Spleen (tissue), 11 donors: ENCODE measurements around the gene TTC28. TPM values are rescaled to one million over a fixed set of nuclear protein-coding genes. Genes with fewer than 3 reads are reported as not detected.

ENCODE experiments used
- DNase-seq: peaks from one replicate; pipeline ENCODE4 v3.0.0-alpha.2; 2020
- H3K27ac ChIP-seq, 8 donors: fragments of 200-600 bp; sonication (generic) in 7 of 8; 1 replicate in 4 of 8; 2 replicates in 4 of 8; pipeline versions ENCODE4 v1.5.0 to v1.8.0; 2016 to 2021; ENCODE audit warnings: inconsistent platforms in 4 of 8, mild to moderate bottlenecking in 4 of 8, moderate library complexity in 1 of 8
- H3K27me3 ChIP-seq, 7 donors: fragments of 200-600 bp; sonication (generic) in 6 of 7; replicated peaks in 1 of 7; 1 replicate in 4 of 7; 2 replicates in 3 of 7; pipeline versions ENCODE4 v1.5.0 to v1.8.0; 2016 to 2021; ENCODE audit warnings: inconsistent platforms in 3 of 7, mild to moderate bottlenecking in 1 of 7
- H3K36me3 ChIP-seq, 6 donors: fragments of 200-600 bp; sonication (generic) in 5 of 6; 1 replicate in 4 of 6; 2 replicates in 2 of 6; pipeline versions ENCODE4 v1.5.0 to v1.8.0; 2016 to 2021; ENCODE audit warnings: inconsistent platforms in 2 of 6
- H3K4me1 ChIP-seq, 6 donors: fragments of 200-600 bp; sonication (generic) in 5 of 6; 1 replicate in 3 of 6; 2 replicates in 3 of 6; pipeline versions ENCODE4 v1.5.0 to v1.8.0; 2016 to 2021; ENCODE audit warnings: inconsistent platforms in 3 of 6
- H3K4me3 ChIP-seq, 8 donors: fragments of 200-600 bp; sonication (generic) in 7 of 8; 1 replicate in 4 of 8; 2 replicates in 4 of 8; pipeline versions ENCODE4 v1.5.0 to v1.8.0; 2016 to 2021; ENCODE audit warnings: inconsistent platforms in 4 of 8, mild to moderate bottlenecking in 4 of 8, moderate library complexity in 2 of 8
- H3K9me3 ChIP-seq, 8 donors: fragments of 200-600 bp; sonication (generic) in 7 of 8; 1 replicate in 4 of 8; 2 replicates in 4 of 8; pipeline versions ENCODE4 v1.5.0 to v1.8.0; 2016 to 2021; ENCODE audit warnings: inconsistent platforms in 4 of 8
- CTCF ChIP-seq, 11 experiments: fragments of 200-600 bp in 7 of 11; fragments of 450-650 bp in 4 of 11; sonication (generic) in 4 of 11; IDR thresholded peaks in 8 of 11; conservative IDR thresholded peaks in 3 of 11; 1 replicate in 7 of 11; 2 replicates in 4 of 11; pipeline versions ENCODE4 v1.4.0 to v1.8.0; 2016 to 2021; ENCODE audit warnings: antibody characterized with exemption in 11 of 11, inconsistent platforms in 4 of 11, mild to moderate bottlenecking in 1 of 11
- POLR2A ChIP-seq, 3 donors: fragments of 450-650 bp; IDR thresholded peaks; one replicate each; pipeline ENCODE4 v1.5.1; 2017; ENCODE audit warnings: antibody characterized with exemption in 3 of 3, mild to moderate bottlenecking in 1 of 3
- POLR2AphosphoS5 ChIP-seq, 3 donors: sonication (generic); formaldehyde crosslinking; IDR thresholded peaks; one replicate each; pipeline ENCODE4 v1.5.1; 2017; ENCODE audit warnings: antibody characterized with exemption in 3 of 3
- WGBS, 5 donors: extraction: QIAGEN DNeasy Blood & Tissue Kit in 3 of 5; methylation state at CpG; one replicate each; pipeline versions ENCODE4 v1.1.5 to v1.1.7; 2013 to 2018; 5-methylcytosine and 5-hydroxymethylcytosine counted together
- intact Hi-C: fragments of 100-400 bp; cut with DNase I; formaldehyde crosslinking; loops from one replicate; pipeline ENCODE4 v1.15.0; 2023; ENCODE audit warnings: low total_unique reads
- polyA plus RNA-seq, 3 donors: library from polyadenylated mRNA; stranded (reverse); fragments of 200-250 nt; gene quantifications; one replicate each; pipeline ENCODE4 v1.2.1, GENCODE V29; 2013
- total RNA-seq, 7 donors: library from RNA; depleted of rRNA in 3 of 7; stranded (reverse); fragments of >200 nt in 3 of 7; fragmentation: NEBNext Ultra II Directional in 4 of 7; extraction: Animal tissue kit (Norgen Biotek cat#: 25700) in 4 of 7; gene quantifications; one replicate each; pipeline versions ENCODE4 v1.1.0 to v1.2.1, GENCODE V29; 2016 to 2021
- donor health status: healthy with polysubstance abuse.
- donor health status: DM: no; HTN: no; CAD: no; lungs with moderate emphysema.
- donor health status: DM: no; HTN: no; CAD: no.
- donor health status: Bipolar disorder and iron deficiency.
- donor health status: healthy.
- donor health status: DM: no; HTN: no; CAD: no.
- donor health status: DM: yes; HTN: yes; CAD: no.

Gene TTC28
- total and polyA plus RNA-seq, 10 donors = 0.62 to 69.0 (median 33.5) TPM

GRCh38 chr22:27982630-27983180, 696.9 kb downstream of the TTC28 start:
- WGBS, 5 donors = 92 to 96% (median 95%) methylated on average over 16 to 20 of the region's 20 CpGs
- no peak for DNase-seq
- H3K27me3 ChIP-seq = no peaks in the 10 kb centered on the region
- no peak overlapping the region for H3K4me3 ChIP-seq
- intact Hi-C loops = no loop called here
- H3K36me3 ChIP-seq = peaks cover 0 to 56% (median 7%) of the 10 kb centered on the region in 6 donors
- no peak for TF ChIP-seq CTCF (IDR thresholded peaks at IDR 0.05 in 8 of 11, conservative IDR thresholded peaks at IDR 0.05 in 3 of 11)
- no peak for TF ChIP-seq POLR2A (IDR thresholded peaks at IDR 0.05)
- no peak for TF ChIP-seq POLR2AphosphoS5 (IDR thresholded peaks at IDR 0.05)
- no peaks in the 10 kb centered on the region for H3K9me3 ChIP-seq
- peaks cover 0 to 4% (median 0%) of the 10 kb centered on the region in 6 donors for H3K4me1 ChIP-seq
- no peak overlapping the region for H3K27ac ChIP-seq

GRCh38 chr22:27982106-27982505, 697.5 kb downstream of the TTC28 start:
- 94 to 98% (median 95%) methylated on average over 15 of the region's 15 CpGs for WGBS, 5 donors
- Histone ChIP-seq H3K9me3 (no peaks in the 10 kb centered on the region), H3K27ac (no peak overlapping the region), H3K36me3 (peaks cover 0 to 56% (median 7%) of the 10 kb centered on the region in 6 donors), H3K4me1 (no peaks in the 10 kb centered on the region), H3K4me3 (no peak overlapping the region), H3K27me3 (no peaks in the 10 kb centered on the region)
- DNase-seq = no peak
- TF ChIP-seq CTCF (IDR thresholded peaks at IDR 0.05 in 8 of 11, conservative IDR thresholded peaks at IDR 0.05 in 3 of 11) (no peak), POLR2AphosphoS5 (IDR thresholded peaks at IDR 0.05) (no peak), POLR2A (IDR thresholded peaks at IDR 0.05) (no peak)
- intact Hi-C loops = no loop called here

- H3K4me3 ChIP-seq = no peak overlapping the region
- intact Hi-C loops = no loop called here
- H3K27ac ChIP-seq = no peak overlapping the region
- peaks cover 0 to 51% (median 7%) of the 10 kb centered on the region in 6 donors for H3K36me3 ChIP-seq
- H3K4me1 ChIP-seq = no peaks in the 10 kb centered on the region
- H3K27me3 ChIP-seq = no peaks in the 10 kb centered on the region
- H3K9me3 ChIP-seq = no peaks in the 10 kb centered on the region
- 90 to 95% (median 92%) methylated on average over 7 of the region's 7 CpGs for WGBS, 5 donors
- no peak for DNase-seq
- no peak for TF ChIP-seq CTCF (IDR thresholded peaks at IDR 0.05 in 8 of 11, conservative IDR thresholded peaks at IDR 0.05 in 3 of 11)
- no peak for TF ChIP-seq POLR2AphosphoS5 (IDR thresholded peaks at IDR 0.05)
- no peak for TF ChIP-seq POLR2A (IDR thresholded peaks at IDR 0.05)
Observed at GRCh38 chr22:27980424-27981148, 699.1 kb downstream of the TTC28 start.

- no peaks in the 10 kb centered on the region for H3K27me3 ChIP-seq
- no peaks in the 10 kb centered on the region for H3K9me3 ChIP-seq
- H3K4me3 ChIP-seq = no peak overlapping the region
- DNase-seq = no peak
- 86 to 88% (median 87%) methylated on average over 5 of the region's 5 CpGs for WGBS, 5 donors
- H3K36me3 ChIP-seq = peaks cover 0 to 36% (median 7%) of the 10 kb centered on the region in 6 donors
- intact Hi-C loops = no loop called here
- no peaks in the 10 kb centered on the region for H3K4me1 ChIP-seq
- H3K27ac ChIP-seq = no peak overlapping the region
- TF ChIP-seq CTCF (IDR thresholded peaks at IDR 0.05 in 8 of 11, conservative IDR thresholded peaks at IDR 0.05 in 3 of 11) (no peak), POLR2AphosphoS5 (IDR thresholded peaks at IDR 0.05) (no peak), POLR2A (IDR thresholded peaks at IDR 0.05) (no peak)
Observed at GRCh38 chr22:27978802-27979201, 700.8 kb downstream of the TTC28 start.
